Breast epithelium (tissue), 4 donors: Measurements from ENCODE around the gene IL3. TPM values are rescaled to one million over a fixed set of nuclear protein-coding genes. Genes with fewer than 3 reads are reported as not detected.

Experiments
- DNase-seq, 2 donors: peaks; one replicate each; pipeline ENCODE4 v3.0.0-alpha.2; 2019; ENCODE audit warnings: low spot score in 2 of 2
- H3K27ac ChIP-seq, 2 donors: fragments of 200-600 bp; sonication (generic) in 1 of 2; one replicate each; pipeline ENCODE4 v1.5.1; 2016 to 2019; ENCODE audit warnings: mild to moderate bottlenecking in 1 of 2
- H3K27me3 ChIP-seq, 2 donors: fragments of 200-600 bp; sonication (generic) in 1 of 2; one replicate each; pipeline versions ENCODE4 v1.5.1 to v1.6.0; 2017 to 2019; ENCODE audit warnings: control low read depth in 1 of 2, mild to moderate bottlenecking in 1 of 2
- H3K36me3 ChIP-seq: fragments of 200-600 bp; one replicate; pipeline ENCODE4 v1.5.1; 2019
- H3K4me1 ChIP-seq, 2 donors: fragments of 200-600 bp; sonication (generic); one replicate each; pipeline ENCODE4 v1.5.1; 2016 to 2019; ENCODE audit warnings: control low read depth in 1 of 2
- H3K4me3 ChIP-seq, 3 donors: fragments of 200-600 bp; sonication (generic); 1 replicate in 2 of 3; 2 replicates in 1 of 3; pipeline ENCODE4 v1.5.1; 2016 to 2019; ENCODE audit warnings: mild to moderate bottlenecking in 3 of 3, moderate library complexity in 2 of 3
- H3K9me3 ChIP-seq, 2 donors: fragments of 200-600 bp; sonication (generic) in 1 of 2; one replicate each; pipeline ENCODE4 v1.5.1; 2016 to 2019; ENCODE audit warnings: control low read depth in 1 of 2
- POLR2A ChIP-seq: fragments of 450-650 bp; IDR thresholded peaks from one replicate; pipeline ENCODE4 v1.6.1; 2016; ENCODE audit warnings: antibody characterized with exemption, mild to moderate bottlenecking, moderate library complexity
- POLR2AphosphoS5 ChIP-seq, 3 donors: sonication (generic); formaldehyde crosslinking; IDR thresholded peaks; one replicate each; pipeline ENCODE4 v1.6.1; 2017; ENCODE audit warnings: antibody characterized with exemption in 3 of 3
- intact Hi-C: fragments of 100-400 bp; cut with DNase I; formaldehyde crosslinking; loops from one replicate; pipeline ENCODE4 v1.15.1; 2023; ENCODE audit warnings: low total_unique reads
- total RNA-seq, 3 donors: library from RNA; depleted of rRNA; stranded (reverse); fragments of >200 nt; gene quantifications; one replicate each; pipeline ENCODE4 v1.1.0, GENCODE V29; 2016
- TF ChIP-seq, protein P1 (sequence below), 3 donors: fragments of 450-650 bp; IDR thresholded peaks; one replicate each; pipeline ENCODE4 v1.5.1; 2016 to 2017; ENCODE audit warnings: antibody characterized with exemption in 3 of 3, mild to moderate bottlenecking in 3 of 3, moderate library complexity in 3 of 3

The IL3 gene
- total RNA-seq, 3 donors from 2014 or later: not detected

DNA sequence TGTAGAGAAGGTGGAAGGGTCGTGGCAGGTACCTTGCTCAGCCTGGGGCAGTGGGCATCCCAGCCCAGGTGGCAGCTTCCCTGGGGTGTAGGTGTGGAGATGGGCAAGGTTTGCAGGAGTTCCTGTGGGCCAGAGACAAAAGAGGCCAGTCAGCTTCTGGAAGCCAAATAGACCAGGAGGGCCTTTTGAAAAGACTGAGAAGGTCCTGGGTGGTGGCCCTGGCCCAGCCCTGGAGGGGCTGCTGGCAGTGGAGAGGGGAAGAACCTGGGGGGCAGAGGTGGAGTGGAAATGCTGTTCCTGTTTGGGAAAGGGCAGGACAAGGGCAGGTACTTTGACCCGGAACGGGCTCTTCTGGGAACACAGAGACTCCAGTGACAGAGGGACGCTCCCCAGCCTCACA is 7.0 kb upstream of the IL3 start:
- no peak for TF ChIP-seq POLR2A
- TF ChIP-seq, protein P1, sequence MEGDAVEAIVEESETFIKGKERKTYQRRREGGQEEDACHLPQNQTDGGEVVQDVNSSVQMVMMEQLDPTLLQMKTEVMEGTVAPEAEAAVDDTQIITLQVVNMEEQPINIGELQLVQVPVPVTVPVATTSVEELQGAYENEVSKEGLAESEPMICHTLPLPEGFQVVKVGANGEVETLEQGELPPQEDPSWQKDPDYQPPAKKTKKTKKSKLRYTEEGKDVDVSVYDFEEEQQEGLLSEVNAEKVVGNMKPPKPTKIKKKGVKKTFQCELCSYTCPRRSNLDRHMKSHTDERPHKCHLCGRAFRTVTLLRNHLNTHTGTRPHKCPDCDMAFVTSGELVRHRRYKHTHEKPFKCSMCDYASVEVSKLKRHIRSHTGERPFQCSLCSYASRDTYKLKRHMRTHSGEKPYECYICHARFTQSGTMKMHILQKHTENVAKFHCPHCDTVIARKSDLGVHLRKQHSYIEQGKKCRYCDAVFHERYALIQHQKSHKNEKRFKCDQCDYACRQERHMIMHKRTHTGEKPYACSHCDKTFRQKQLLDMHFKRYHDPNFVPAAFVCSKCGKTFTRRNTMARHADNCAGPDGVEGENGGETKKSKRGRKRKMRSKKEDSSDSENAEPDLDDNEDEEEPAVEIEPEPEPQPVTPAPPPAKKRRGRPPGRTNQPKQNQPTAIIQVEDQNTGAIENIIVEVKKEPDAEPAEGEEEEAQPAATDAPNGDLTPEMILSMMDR (IDR thresholded peaks at IDR 0.05): no peak
- TF ChIP-seq POLR2AphosphoS5 (IDR thresholded peaks at IDR 0.05): no peak
- no peak for DNase-seq
- intact Hi-C loops: no loop called here
- no peaks in the 10 kb centered on the region for H3K4me1 ChIP-seq
- no peak overlapping the region for H3K4me3 ChIP-seq
- H3K27ac ChIP-seq: no peak overlapping the region
- H3K36me3 ChIP-seq: no peaks in the 10 kb centered on the region
- H3K27me3 ChIP-seq: no peaks in the 10 kb centered on the region
- H3K9me3 ChIP-seq: no peaks in the 10 kb centered on the region

GRCh38 chr5:132054031-132054696 is 6.3 kb upstream of the IL3 start:
- H3K36me3 ChIP-seq: no peaks in the 10 kb centered on the region
- H3K4me1 ChIP-seq: no peaks in the 10 kb centered on the region
- no peaks in the 10 kb centered on the region for H3K9me3 ChIP-seq
- H3K27me3 ChIP-seq: no peaks in the 10 kb centered on the region
- H3K4me3 ChIP-seq: no peak overlapping the region
- peak in 1 of 2 donors; percentile 39 for DNase-seq
- intact Hi-C loops: no loop called here
- H3K27ac ChIP-seq: no peak overlapping the region
- no peak for TF ChIP-seq POLR2A
- TF ChIP-seq, protein P1 (IDR thresholded peaks at IDR 0.05): no peak
- TF ChIP-seq POLR2AphosphoS5 (IDR thresholded peaks at IDR 0.05): no peak

DNA sequence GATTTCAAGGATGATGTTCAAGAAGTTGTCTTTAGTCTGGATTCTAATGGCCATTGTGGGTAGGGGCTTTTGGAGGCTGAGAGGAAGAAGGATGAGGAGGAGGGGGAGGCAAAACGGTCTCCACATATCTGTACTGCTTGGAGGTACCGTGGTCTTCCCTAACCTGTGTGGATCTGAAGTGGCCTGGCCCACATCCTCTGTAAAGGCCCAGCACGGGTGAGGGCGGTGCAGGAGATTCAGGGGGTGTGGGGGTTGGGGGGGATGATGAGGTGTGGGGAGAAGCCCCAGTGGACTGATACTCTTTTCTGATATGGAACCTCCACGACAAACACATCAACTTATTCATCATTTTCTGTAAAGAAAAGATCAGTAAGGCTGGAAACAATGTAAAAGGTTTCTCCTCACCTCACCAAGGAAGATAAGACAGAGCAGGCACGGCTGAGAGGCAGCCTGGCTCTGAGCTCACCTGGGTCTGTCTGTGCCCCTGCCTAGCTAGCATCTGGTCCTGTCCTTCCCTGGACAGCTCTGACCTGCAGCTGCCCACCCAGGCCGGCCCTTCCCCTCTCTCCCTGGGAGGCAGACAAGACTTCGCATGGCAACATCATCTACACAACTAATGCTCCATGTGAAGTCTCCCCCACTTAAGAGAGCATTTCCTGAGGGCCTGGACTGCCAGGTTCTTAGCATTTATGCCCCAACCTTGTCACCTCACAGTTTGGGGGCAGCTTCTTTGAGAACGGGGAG is 5.6 kb upstream of the IL3 start:
- no peak for TF ChIP-seq POLR2AphosphoS5 (IDR thresholded peaks at IDR 0.05)
- intact Hi-C loops: no loop called here
- no peak for DNase-seq
- Histone ChIP-seq H3K4me3 (no peak overlapping the region), H3K27ac (no peak overlapping the region), H3K27me3 (no peaks in the 10 kb centered on the region), H3K4me1 (no peaks in the 10 kb centered on the region), H3K36me3 (no peaks in the 10 kb centered on the region), H3K9me3 (no peaks in the 10 kb centered on the region)

- TF ChIP-seq POLR2A (no peak), POLR2AphosphoS5 (IDR thresholded peaks at IDR 0.05) (no peak)
- TF ChIP-seq, protein P1 (IDR thresholded peaks at IDR 0.05): no peak
- DNase-seq: no peak
- intact Hi-C loops: no loop called here
Measured at GRCh38 chr5:132055441-132055807, 5.0 kb upstream of the IL3 start.

GRCh38 chr5:132055808-132056609 is 4.4 kb upstream of the IL3 start:
- intact Hi-C loops: no loop called here
- peak in 1 of 2 donors; percentile 25 for DNase-seq

More at GRCh38 chr5:132055441-132055807, 5.0 kb upstream of the IL3 start:
- Histone ChIP-seq H3K27me3 (no peaks in the 10 kb centered on the region), H3K27ac (no peak overlapping the region), H3K9me3 (no peaks in the 10 kb centered on the region), H3K36me3 (no peaks in the 10 kb centered on the region), H3K4me1 (no peaks in the 10 kb centered on the region), H3K4me3 (no peak overlapping the region)

More at GRCh38 chr5:132055808-132056609, 4.4 kb upstream of the IL3 start:
- no peak for TF ChIP-seq POLR2A
- TF ChIP-seq, protein P1 (IDR thresholded peaks at IDR 0.05): no peak
- TF ChIP-seq POLR2AphosphoS5 (IDR thresholded peaks at IDR 0.05): no peak
- Histone ChIP-seq H3K27ac (no peak overlapping the region), H3K4me1 (no peaks in the 10 kb centered on the region), H3K27me3 (no peaks in the 10 kb centered on the region), H3K9me3 (no peaks in the 10 kb centered on the region), H3K4me3 (no peak overlapping the region), H3K36me3 (no peaks in the 10 kb centered on the region)
